HCT116 (cell line): ENCODE results near the gene SLC12A3. TPM values are rescaled to one million over a fixed set of nuclear protein-coding genes. Genes with fewer than 3 reads are reported as not detected.

Experiments used
- ATAC-seq: fragments of 200-7000 bp; cut with Tn5 transposase; 2 replicates; pipeline ENCODE4 v1.9.1; 2020; ENCODE audit warnings: mild to moderate bottlenecking, moderate library complexity
- BruUV-seq: library from RNA; stranded (reverse); fragments of 400-500 nt; replicated peaks from 2 replicates; lab custom pipeline; 2021; lab: Mats Ljungman, UMichigan
- CTCF ChIA-PET: fragments of 300-600 bp; sonication (Branson Sonifier 250); formaldehyde crosslinking; loops from one replicate; lab custom pipeline; 2021; ENCODE audit warnings: antibody characterized with exemption; lab: Charles Lee
- POLR2A ChIA-PET: fragments of 300-600, 350-600 bp; sonication (Branson Sonifier 250); formaldehyde crosslinking; loops from one replicate; lab custom pipeline; 2021; ENCODE audit warnings: antibody characterized with exemption; lab: Charles Lee
- RAD21 ChIA-PET, 2 experiments: fragments of 300-600 bp; sonication (Branson Sonifier 250); formaldehyde crosslinking; loops; one replicate each; lab custom pipeline; 2023; ENCODE audit warnings: low total read pairs in 2 of 2; ENCODE audit not compliant: uncharacterized antibody in 2 of 2, unreplicated experiment in 2 of 2, low non-redundant PET in 1 of 2; lab: Charles Lee
- DNase-seq: peaks from one replicate; pipeline ENCODE4 v3.0.0-alpha.2; 2010; ENCODE audit warnings: low read depth, low spot score
- H2AFZ ChIP-seq: fragments of 200-600 bp; shearing (Covaris generic), sonication (generic); 2 replicates; pipeline ENCODE4 v1.6.1; 2017; ENCODE audit warnings: low read depth, mixed run types, mixed read lengths, antibody characterized with exemption, low read length; ENCODE audit not compliant: poor library complexity, severe bottlenecking
- H3K27ac ChIP-seq: 2 replicates; pipeline ENCODE4 v1.5.1; 2012; ENCODE audit warnings: low read depth, low read length
- H3K27me3 ChIP-seq: fragments of 200-600 bp; sonication (generic); 2 replicates; pipeline ENCODE4 v1.6.1; 2016; ENCODE audit warnings: mixed run types, low read length, mixed read lengths; ENCODE audit not compliant: insufficient read depth
- H3K36me3 ChIP-seq, 2 experiments: fragments of 200-500 bp in 1 of 2; fragments of 200-600 bp in 1 of 2; sonication (Bioruptor generic) in 1 of 2; sonication (generic) in 1 of 2; 2 replicates each; pipeline versions ENCODE4 v1.5.1 to v1.6.1; 2014 to 2016; ENCODE audit warnings: low read length in 2 of 2, inconsistent platforms in 1 of 2, mixed read lengths in 1 of 2, mixed run types in 1 of 2; ENCODE audit not compliant: insufficient read depth in 2 of 2, control insufficient read depth in 1 of 2
- H3K4me1 ChIP-seq, 2 experiments: fragments of 200-600 bp in 1 of 2; sonication (generic) in 1 of 2; 2 replicates each; pipeline versions ENCODE4 v1.5.1 to v1.6.1; 2012 to 2017; ENCODE audit warnings: low read length in 2 of 2, inconsistent platforms in 1 of 2, mild to moderate bottlenecking in 1 of 2, mixed read lengths in 1 of 2, mixed run types in 1 of 2, moderate library complexity in 1 of 2; ENCODE audit not compliant: insufficient read depth in 2 of 2, control insufficient read depth in 1 of 2
- H3K4me2 ChIP-seq: fragments of 200-600 bp; sonication (generic); 2 replicates; pipeline ENCODE4 v1.6.1; 2017; ENCODE audit warnings: mixed run types, low read length, mixed read lengths
- H3K4me3 ChIP-seq, 2 experiments: fragments of 200-600 bp in 1 of 2; sonication (generic) in 1 of 2; replicated peaks in 1 of 2; 2 replicates each; pipeline ENCODE4 v1.5.1; 2011 to 2016; ENCODE audit warnings: low read length in 2 of 2, control low read depth in 1 of 2, low read depth in 1 of 2, mild to moderate bottlenecking in 1 of 2, mixed read lengths in 1 of 2, mixed run types in 1 of 2
- H3K79me2 ChIP-seq: fragments of 200-600 bp; sonication (generic); 2 replicates; pipeline ENCODE4 v1.6.1; 2017; ENCODE audit warnings: mild to moderate bottlenecking, mixed run types, low read length, moderate library complexity, mixed read lengths; ENCODE audit not compliant: insufficient read depth
- H3K9ac ChIP-seq: fragments of 200-600 bp; sonication (generic); 2 replicates; pipeline ENCODE4 v1.6.1; 2016; ENCODE audit warnings: low read length, mixed read lengths
- H3K9me2 ChIP-seq: fragments of 200-600 bp; sonication (generic), shearing (Covaris generic); 2 replicates; pipeline ENCODE4 v1.6.1; 2017; ENCODE audit warnings: mixed run types, mild to moderate bottlenecking, moderate library complexity; ENCODE audit not compliant: insufficient read depth
- H3K9me3 ChIP-seq, 2 experiments: fragments of 200-500 bp in 1 of 2; fragments of 200-600 bp in 1 of 2; sonication (Bioruptor generic) in 1 of 2; sonication (generic) in 1 of 2; 2 replicates each; pipeline ENCODE4 v1.6.1; 2014 to 2017; ENCODE audit warnings: low read length in 2 of 2, mixed read lengths in 2 of 2, inconsistent platforms in 1 of 2, low read depth in 1 of 2, mild to moderate bottlenecking in 1 of 2, mixed run types in 1 of 2, moderate library complexity in 1 of 2; ENCODE audit not compliant: control insufficient read depth in 1 of 2, insufficient read depth in 1 of 2
- H4K20me1 ChIP-seq: fragments of 200-600 bp; sonication (generic), shearing (Covaris generic); 2 replicates; pipeline ENCODE4 v1.6.1; 2017; ENCODE audit warnings: mixed run types, mild to moderate bottlenecking, moderate library complexity; ENCODE audit not compliant: insufficient read depth
- RAD21 ChIP-seq: IDR thresholded peaks from 2 replicates; pipeline ENCODE4 v1.6.1; 2012; ENCODE audit warnings: low read depth, mild to moderate bottlenecking
- TCF7L2 ChIP-seq: IDR thresholded peaks from 2 replicates; pipeline ENCODE4 v1.7.0; 2011; ENCODE audit warnings: borderline replicate concordance, inconsistent platforms; ENCODE audit not compliant: insufficient read depth, insufficient read length; ENCODE audit errors: extremely low read depth
- intact Hi-C: fragments of 100-400 bp; cut with micrococcal nuclease; formaldehyde crosslinking; loops from 2 replicates; pipeline ENCODE4 v1.10.0; 2022
- total RNA-seq: library from RNA; stranded (reverse); gene quantifications from one replicate; pipeline ENCODE4 v1.2.1, GENCODE V29; 2021; ENCODE audit not compliant: unreplicated experiment
- TF ChIP-seq, protein P1 (sequence below), 3 experiments: fragments of 200-600 bp in 1 of 3; sonication (generic) in 1 of 3; IDR thresholded peaks in 2 of 3; conservative IDR thresholded peaks in 1 of 3; 2 replicates each; pipeline ENCODE4 v1.5.1; 2012 to 2017; ENCODE audit warnings: low read depth in 2 of 3, low read length in 2 of 3, antibody characterized with exemption in 1 of 3, borderline replicate concordance in 1 of 3, control low read depth in 1 of 3, mild to moderate bottlenecking in 1 of 3, mixed read lengths in 1 of 3, mixed run types in 1 of 3, moderate library complexity in 1 of 3; ENCODE audit not compliant: insufficient read depth in 1 of 3

Gene SLC12A3
- total RNA-seq, 1 experiment from 2014 or later = not detected

DNA sequence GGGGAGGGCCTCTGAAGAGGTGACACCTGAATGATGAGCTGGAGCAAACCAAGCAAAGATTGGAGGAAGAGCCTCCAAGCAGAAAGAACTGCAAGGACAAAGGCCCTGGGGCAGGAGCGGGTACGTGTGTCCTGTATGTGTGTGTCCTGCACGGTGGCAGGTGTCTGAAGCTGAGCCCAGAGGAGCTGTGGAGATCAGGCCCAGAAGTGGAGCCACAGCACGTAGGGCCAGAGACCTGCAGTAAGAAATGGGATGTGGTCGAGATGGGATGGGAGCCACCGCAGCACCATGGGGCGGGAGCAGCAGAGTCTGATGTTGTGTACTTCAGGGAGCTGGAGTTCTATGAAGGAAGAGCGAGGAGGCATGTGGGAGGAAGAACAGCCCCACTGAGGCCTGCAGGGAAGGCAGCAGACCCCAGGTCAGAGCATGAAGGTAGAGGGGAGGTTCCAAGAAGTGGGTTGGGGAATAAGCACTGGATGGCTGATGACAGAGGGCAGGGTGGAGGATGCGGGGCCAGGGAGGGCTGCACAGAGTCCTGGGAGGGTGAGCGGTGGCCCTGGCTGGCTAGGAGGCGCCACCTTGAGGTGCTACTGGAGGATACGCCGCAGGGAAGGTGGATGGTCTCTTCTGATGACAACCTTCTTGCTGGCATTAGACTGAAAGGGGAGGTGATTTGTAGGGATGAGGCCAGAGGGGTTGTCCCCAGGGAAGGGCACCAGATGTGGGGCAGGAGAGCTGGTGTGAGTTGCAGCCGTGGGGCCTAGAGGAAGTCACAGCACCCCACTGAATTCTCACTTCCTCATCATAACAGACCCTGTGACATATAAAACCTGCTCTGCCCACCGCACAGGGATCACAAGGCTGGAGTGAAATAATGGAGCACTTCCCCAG lies 86.1 kb downstream of the SLC12A3 start:
- ChIA-PET CTCF (interaction anchor here (1.1 to 2.2 kb wide), 3 partner anchors 84 to 158 kb away, joined by 5 to 7 read pairs (median 6); no protein-coding TSS in a partner anchor), POLR2A (interaction anchor here (1.5 kb wide), 1 partner anchor 20 kb away, joined by 5 read pairs; the partner anchor contains the start of gene HERPUD1), RAD21 (interaction anchor here (0.5 to 1.1 kb wide), 3 partner anchors 10 to 62 kb away, joined by 3 read pairs; no protein-coding TSS in a partner anchor)
- BruUV-seq = no TSS peak
- intact Hi-C loops = loop anchor here (1.0 kb wide), 2 partner anchors 84 to 158 kb away; no protein-coding TSS in a partner anchor
- Histone ChIP-seq H3K27ac (no peak overlapping the region), H3K9me3 (no peaks in the 10 kb centered on the region), H3K4me3 (no peak overlapping the region), H3K9me2 (no peaks in the 10 kb centered on the region), H4K20me1 (no peaks in the 10 kb centered on the region), H3K4me2 (no peak overlapping the region), H2AFZ (no peak overlapping the region), H3K4me1 (no peaks in the 10 kb centered on the region), H3K36me3 (no peaks in the 10 kb centered on the region), H3K9ac (no peak overlapping the region), H3K27me3 (no peaks in the 10 kb centered on the region), H3K79me2 (no peaks in the 10 kb centered on the region)
- no peak for DNase-seq
- peak; percentile 97 for ATAC-seq
- no peak for TF ChIP-seq TCF7L2
- peak; percentile 84 for TF ChIP-seq RAD21
- TF ChIP-seq, protein P1, sequence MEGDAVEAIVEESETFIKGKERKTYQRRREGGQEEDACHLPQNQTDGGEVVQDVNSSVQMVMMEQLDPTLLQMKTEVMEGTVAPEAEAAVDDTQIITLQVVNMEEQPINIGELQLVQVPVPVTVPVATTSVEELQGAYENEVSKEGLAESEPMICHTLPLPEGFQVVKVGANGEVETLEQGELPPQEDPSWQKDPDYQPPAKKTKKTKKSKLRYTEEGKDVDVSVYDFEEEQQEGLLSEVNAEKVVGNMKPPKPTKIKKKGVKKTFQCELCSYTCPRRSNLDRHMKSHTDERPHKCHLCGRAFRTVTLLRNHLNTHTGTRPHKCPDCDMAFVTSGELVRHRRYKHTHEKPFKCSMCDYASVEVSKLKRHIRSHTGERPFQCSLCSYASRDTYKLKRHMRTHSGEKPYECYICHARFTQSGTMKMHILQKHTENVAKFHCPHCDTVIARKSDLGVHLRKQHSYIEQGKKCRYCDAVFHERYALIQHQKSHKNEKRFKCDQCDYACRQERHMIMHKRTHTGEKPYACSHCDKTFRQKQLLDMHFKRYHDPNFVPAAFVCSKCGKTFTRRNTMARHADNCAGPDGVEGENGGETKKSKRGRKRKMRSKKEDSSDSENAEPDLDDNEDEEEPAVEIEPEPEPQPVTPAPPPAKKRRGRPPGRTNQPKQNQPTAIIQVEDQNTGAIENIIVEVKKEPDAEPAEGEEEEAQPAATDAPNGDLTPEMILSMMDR (IDR thresholded peaks at IDR 0.05 in 2 of 3, conservative IDR thresholded peaks at IDR 0.05 in 1 of 3; ENCODE audit: borderline replicate concordance in 1 of 3, insufficient read depth in 1 of 3, low read depth in 2 of 3, low read length in 2 of 3) = peak; percentile 71 to 81 (median 73)
